LNCAP (cell line): Measurements from ENCODE around the gene BLACAT1.

Experiments
- TF ChIP-seq, protein P1 (sequence below): fragments of 450-650 bp; IDR thresholded peaks from 2 replicates; pipeline ENCODE4 v1.5.1; 2017; ENCODE audit warnings: mild to moderate bottlenecking

BLACAT1 gene

GRCh38 chr1:205456383-205456867 lies 580 bp upstream of the BLACAT1 start:
- TF ChIP-seq, protein P1, sequence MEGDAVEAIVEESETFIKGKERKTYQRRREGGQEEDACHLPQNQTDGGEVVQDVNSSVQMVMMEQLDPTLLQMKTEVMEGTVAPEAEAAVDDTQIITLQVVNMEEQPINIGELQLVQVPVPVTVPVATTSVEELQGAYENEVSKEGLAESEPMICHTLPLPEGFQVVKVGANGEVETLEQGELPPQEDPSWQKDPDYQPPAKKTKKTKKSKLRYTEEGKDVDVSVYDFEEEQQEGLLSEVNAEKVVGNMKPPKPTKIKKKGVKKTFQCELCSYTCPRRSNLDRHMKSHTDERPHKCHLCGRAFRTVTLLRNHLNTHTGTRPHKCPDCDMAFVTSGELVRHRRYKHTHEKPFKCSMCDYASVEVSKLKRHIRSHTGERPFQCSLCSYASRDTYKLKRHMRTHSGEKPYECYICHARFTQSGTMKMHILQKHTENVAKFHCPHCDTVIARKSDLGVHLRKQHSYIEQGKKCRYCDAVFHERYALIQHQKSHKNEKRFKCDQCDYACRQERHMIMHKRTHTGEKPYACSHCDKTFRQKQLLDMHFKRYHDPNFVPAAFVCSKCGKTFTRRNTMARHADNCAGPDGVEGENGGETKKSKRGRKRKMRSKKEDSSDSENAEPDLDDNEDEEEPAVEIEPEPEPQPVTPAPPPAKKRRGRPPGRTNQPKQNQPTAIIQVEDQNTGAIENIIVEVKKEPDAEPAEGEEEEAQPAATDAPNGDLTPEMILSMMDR = no peak

GRCh38 chr1:205454903-205455335 lies 926 bp downstream of the BLACAT1 start:
- TF ChIP-seq, protein P1 = no peak

GRCh38 chr1:205453466-205453865 lies 2.4 kb downstream of the BLACAT1 start:
- TF ChIP-seq, protein P1 = no peak

GRCh38 chr1:205452933-205453332 lies 2.9 kb downstream of the BLACAT1 start:
- TF ChIP-seq, protein P1 = no peak

DNA sequence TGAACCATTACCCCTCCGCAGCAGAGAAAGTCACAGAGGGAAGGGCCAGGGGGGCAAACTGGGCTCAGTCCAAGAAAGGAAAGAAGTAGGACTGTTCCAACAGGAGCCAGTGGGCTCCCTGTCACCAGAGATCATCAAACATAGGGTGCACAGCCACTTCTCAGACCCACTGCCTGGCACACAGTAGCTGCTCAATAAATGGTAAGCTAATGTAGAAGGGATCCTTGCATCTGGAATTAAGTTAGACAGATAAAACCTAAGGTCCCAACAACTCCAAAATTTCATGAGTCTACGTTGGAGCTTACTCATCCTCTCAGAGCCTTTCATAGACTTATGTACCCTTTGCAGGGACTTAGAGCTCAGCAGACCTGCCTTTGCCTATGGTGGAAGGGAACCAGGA lies 3.5 kb downstream of the BLACAT1 start:
- TF ChIP-seq, protein P1 = no peak

- TF ChIP-seq, protein P1 = no peak
Measured at GRCh38 chr1:205451759-205452164, 4.1 kb downstream of the BLACAT1 start.

- TF ChIP-seq, protein P1 = no peak
Measured at GRCh38 chr1:205451202-205451601, 4.6 kb downstream of the BLACAT1 start.

- TF ChIP-seq, protein P1 = no peak
Measured at GRCh38 chr1:205450448-205450847, 5.4 kb downstream of the BLACAT1 start.
